NCI-H1694 treated with DMSO at 0.1 percent for 48 hours (cell line): ENCODE measurements around the gene SLC2A13.
"Not testable (repeated sequence)": the region's sequence is repeated elsewhere in the genome, so short reads cannot be mapped to it uniquely, and the experiment has no call there.

Source experiments
- DNase-seq: peaks from one replicate; lab custom pipeline; 2025; lab: John Stamatoyannopoulos, UW

The SLC2A13 gene

GRCh38 chr12:40034712-40035111 is 71.2 kb downstream of the SLC2A13 start:
- DNase-seq = no peak

- no peak for DNase-seq
These were observed 71.7 kb downstream of the SLC2A13 start for GRCh38 chr12:40034156-40034555.

GRCh38 chr12:40033242-40033630 is 72.6 kb downstream of the SLC2A13 start:
- DNase-seq = no peak

- DNase-seq = no peak
These were observed 73.2 kb downstream of the SLC2A13 start for GRCh38 chr12:40032433-40033241.

GRCh38 chr12:40031965-40032364 is 73.9 kb downstream of the SLC2A13 start:
- no peak for DNase-seq

- DNase-seq = not testable (repeated sequence)
These were observed 74.9 kb downstream of the SLC2A13 start for GRCh38 chr12:40030970-40031369.

GRCh38 chr12:40028296-40028695 is 77.6 kb downstream of the SLC2A13 start:
- DNase-seq = no peak

- no peak for DNase-seq
These were observed 83.0 kb downstream of the SLC2A13 start for GRCh38 chr12:40022850-40023249.

- DNase-seq = no peak
These were observed 85.6 kb downstream of the SLC2A13 start for GRCh38 chr12:40020261-40020691.

GRCh38 chr12:40017488-40017887 is 88.4 kb downstream of the SLC2A13 start:
- no peak for DNase-seq

GRCh38 chr12:40016980-40017379 is 88.9 kb downstream of the SLC2A13 start:
- DNase-seq = no peak

GRCh38 chr12:40015881-40016280 is 90.0 kb downstream of the SLC2A13 start:
- no peak for DNase-seq

- no peak for DNase-seq
These were observed 90.5 kb downstream of the SLC2A13 start for GRCh38 chr12:40015345-40015744.

GRCh38 chr12:40013847-40014246 is 92.0 kb downstream of the SLC2A13 start:
- no peak for DNase-seq

- DNase-seq = no peak
These were observed 92.6 kb downstream of the SLC2A13 start for GRCh38 chr12:40013292-40013691.

GRCh38 chr12:40012711-40013110 is 93.2 kb downstream of the SLC2A13 start:
- DNase-seq = no peak

- DNase-seq = no peak
These were observed 94.1 kb downstream of the SLC2A13 start for GRCh38 chr12:40011775-40012129.

- peak; percentile 51 for DNase-seq
These were observed 94.7 kb downstream of the SLC2A13 start for GRCh38 chr12:40010899-40011774.

- DNase-seq = no peak
These were observed 103.4 kb downstream of the SLC2A13 start for GRCh38 chr12:40002178-40003169.

- no peak for DNase-seq
These were observed 104.5 kb downstream of the SLC2A13 start for GRCh38 chr12:40001406-40001805.

- no peak for DNase-seq
These were observed 105.0 kb downstream of the SLC2A13 start for GRCh38 chr12:40000884-40001283.

GRCh38 chr12:39993268-39993667 is 112.6 kb downstream of the SLC2A13 start:
- no peak for DNase-seq
